Measurements from ENCODE around the gene UQCRQ. TPM values are rescaled to one million over a fixed set of nuclear protein-coding genes. Genes with fewer than 3 reads are reported as not detected.

Gene UQCRQ
- total and polyA plus RNA-seq, 2 of the 13 experiments (the other 11 are each of a cell fraction or from before 2014, with no cell fraction given), result 257 to 575 TPM

DNA sequence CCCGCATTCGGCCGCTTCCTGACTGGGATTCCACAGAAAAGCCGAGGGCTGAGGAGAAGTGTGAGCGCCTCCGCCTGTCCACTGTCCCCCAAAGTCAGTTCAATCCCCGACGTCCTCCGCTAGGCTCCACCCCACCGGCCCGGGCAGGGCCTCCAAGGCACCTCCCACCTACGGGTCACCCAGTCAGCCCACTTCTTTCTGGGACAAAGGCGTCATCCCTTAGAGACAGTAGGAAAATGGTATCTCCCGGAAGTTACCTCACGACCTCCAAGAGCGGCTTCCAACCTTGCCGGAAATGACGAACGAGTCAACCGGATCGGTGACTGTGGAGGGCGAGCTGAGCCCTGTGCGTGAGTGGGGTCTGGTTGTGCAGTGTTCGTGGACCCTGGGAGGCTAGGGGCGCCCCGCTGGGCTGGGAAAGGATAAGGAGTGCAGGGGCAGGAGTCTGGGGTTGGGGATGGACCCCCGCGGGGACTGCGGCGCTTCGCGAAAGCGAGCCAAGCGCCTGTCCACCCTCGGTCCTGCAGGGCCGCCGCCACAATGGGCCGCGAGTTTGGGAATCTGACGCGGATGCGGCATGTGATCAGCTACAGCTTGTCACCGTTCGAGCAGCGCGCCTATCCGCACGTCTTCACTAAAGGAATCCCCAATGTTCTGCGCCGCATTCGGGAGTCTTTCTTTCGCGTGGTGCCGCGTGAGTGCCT lies at the start of gene UQCRQ, which contains the start of gene GDF9 (continued):
- TF ChIP-seq, protein P1, sequence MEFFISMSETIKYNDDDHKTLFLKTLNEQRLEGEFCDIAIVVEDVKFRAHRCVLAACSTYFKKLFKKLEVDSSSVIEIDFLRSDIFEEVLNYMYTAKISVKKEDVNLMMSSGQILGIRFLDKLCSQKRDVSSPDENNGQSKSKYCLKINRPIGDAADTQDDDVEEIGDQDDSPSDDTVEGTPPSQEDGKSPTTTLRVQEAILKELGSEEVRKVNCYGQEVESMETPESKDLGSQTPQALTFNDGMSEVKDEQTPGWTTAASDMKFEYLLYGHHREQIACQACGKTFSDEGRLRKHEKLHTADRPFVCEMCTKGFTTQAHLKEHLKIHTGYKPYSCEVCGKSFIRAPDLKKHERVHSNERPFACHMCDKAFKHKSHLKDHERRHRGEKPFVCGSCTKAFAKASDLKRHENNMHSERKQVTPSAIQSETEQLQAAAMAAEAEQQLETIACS (CRISPR knock-in tag; IDR thresholded peaks at IDR 0.05), result no peak
- TF ChIP-seq, protein P2, sequence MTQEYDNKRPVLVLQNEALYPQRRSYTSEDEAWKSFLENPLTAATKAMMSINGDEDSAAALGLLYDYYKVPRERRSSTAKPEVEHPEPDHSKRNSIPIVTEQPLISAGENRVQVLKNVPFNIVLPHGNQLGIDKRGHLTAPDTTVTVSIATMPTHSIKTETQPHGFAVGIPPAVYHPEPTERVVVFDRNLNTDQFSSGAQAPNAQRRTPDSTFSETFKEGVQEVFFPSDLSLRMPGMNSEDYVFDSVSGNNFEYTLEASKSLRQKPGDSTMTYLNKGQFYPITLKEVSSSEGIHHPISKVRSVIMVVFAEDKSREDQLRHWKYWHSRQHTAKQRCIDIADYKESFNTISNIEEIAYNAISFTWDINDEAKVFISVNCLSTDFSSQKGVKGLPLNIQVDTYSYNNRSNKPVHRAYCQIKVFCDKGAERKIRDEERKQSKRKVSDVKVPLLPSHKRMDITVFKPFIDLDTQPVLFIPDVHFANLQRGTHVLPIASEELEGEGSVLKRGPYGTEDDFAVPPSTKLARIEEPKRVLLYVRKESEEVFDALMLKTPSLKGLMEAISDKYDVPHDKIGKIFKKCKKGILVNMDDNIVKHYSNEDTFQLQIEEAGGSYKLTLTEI (CRISPR knock-in tag; conservative IDR thresholded peaks at IDR 0.05), result no peak
- TF ChIP-seq ZNF619 (CRISPR knock-in tag; IDR thresholded peaks at IDR 0.05), result peak; percentile 8; the same call in 1 of the 2 replicates
- no peak for TF ChIP-seq AKAP8 (CRISPR knock-in tag; IDR thresholded peaks at IDR 0.05)
- TF ChIP-seq ZBTB37 (CRISPR knock-in tag; IDR thresholded peaks at IDR 0.05), result 0 out of 2 replicates have a peak, but pooled peaks have one; percentile 28
- 0 out of 2 replicates have a peak, but pooled peaks have one; percentile 8 for TF ChIP-seq ZNF260 (CRISPR knock-in tag; IDR thresholded peaks at IDR 0.05; ENCODE audit: borderline replicate concordance, low read depth)
- TF ChIP-seq PRMT3 (CRISPR knock-in tag; IDR thresholded peaks at IDR 0.05; ENCODE audit: borderline replicate concordance, low read depth), result no peak
- TF ChIP-seq PCBP2 (optimal IDR thresholded peaks at IDR 0.05; ENCODE audit: low read depth, low read length, poor library complexity, severe bottlenecking), result no peak
- peak; percentile 86; the same call in 1 of the 2 replicates for TF ChIP-seq NCOA1 (CRISPR knock-in tag; IDR thresholded peaks at IDR 0.05)
- TF ChIP-seq POLR2A (IDR thresholded peaks at IDR 0.05; ENCODE audit: insufficient read depth in 1 of 2, low read depth in 2 of 2, low read length in 2 of 2), result peak; percentile 90 to 95
- TF ChIP-seq ZNF569 (CRISPR knock-in tag; IDR thresholded peaks at IDR 0.05; ENCODE audit: borderline replicate concordance), result peak; percentile 66; the same call in 1 of the 2 replicates
- peak; percentile 64; the same call in 1 of the 2 replicates for TF ChIP-seq ZNF280D (CRISPR knock-in tag; IDR thresholded peaks at IDR 0.05)
- TF ChIP-seq, protein P3, sequence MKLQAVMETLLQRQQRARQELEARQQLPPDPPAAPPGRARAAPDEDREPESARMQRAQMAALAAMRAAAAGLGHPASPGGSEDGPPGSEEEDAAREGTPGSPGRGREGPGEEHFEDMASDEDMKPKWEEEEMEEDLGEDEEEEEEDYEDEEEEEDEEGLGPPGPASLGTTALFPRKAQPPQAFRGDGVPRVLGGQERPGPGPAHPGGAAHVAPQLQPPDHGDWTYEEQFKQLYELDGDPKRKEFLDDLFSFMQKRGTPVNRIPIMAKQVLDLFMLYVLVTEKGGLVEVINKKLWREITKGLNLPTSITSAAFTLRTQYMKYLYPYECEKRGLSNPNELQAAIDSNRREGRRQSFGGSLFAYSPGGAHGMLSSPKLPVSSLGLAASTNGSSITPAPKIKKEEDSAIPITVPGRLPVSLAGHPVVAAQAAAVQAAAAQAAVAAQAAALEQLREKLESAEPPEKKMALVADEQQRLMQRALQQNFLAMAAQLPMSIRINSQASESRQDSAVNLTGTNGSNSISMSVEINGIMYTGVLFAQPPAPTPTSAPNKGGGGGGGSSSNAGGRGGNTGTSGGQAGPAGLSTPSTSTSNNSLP (IDR thresholded peaks at IDR 0.05; ENCODE audit: low read depth, low read length), result no peak
- peak; percentile 92; the same call in 1 of the 2 replicates for TF ChIP-seq ZNF772 (CRISPR knock-in tag; IDR thresholded peaks at IDR 0.05)
- TF ChIP-seq, protein P4, sequence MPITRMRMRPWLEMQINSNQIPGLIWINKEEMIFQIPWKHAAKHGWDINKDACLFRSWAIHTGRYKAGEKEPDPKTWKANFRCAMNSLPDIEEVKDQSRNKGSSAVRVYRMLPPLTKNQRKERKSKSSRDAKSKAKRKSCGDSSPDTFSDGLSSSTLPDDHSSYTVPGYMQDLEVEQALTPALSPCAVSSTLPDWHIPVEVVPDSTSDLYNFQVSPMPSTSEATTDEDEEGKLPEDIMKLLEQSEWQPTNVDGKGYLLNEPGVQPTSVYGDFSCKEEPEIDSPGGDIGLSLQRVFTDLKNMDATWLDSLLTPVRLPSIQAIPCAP (CRISPR knock-in tag; IDR thresholded peaks at IDR 0.05; ENCODE audit: low read depth), result no peak
- TF ChIP-seq ZSCAN21 (CRISPR knock-in tag; IDR thresholded peaks at IDR 0.05; ENCODE audit: borderline replicate concordance), result no peak
- TF ChIP-seq ZNF589 (CRISPR knock-in tag; conservative IDR thresholded peaks at IDR 0.05), result peak; percentile 82
